K562 (cell line): ENCODE results near the gene BTBD17. TPM values are rescaled to one million over a fixed set of nuclear protein-coding genes. Genes with fewer than 3 reads are reported as not detected.
A peak's percentile ranks its signal among the peaks of the same experiment; 100 is the strongest.

ENCODE experiments used
- ATAC-seq: fragments of 200-7000 bp; cut with Tn5 transposase; 3 replicates; pipeline ENCODE4 v1.9.1; 2020; ENCODE audit warnings: moderate library complexity
- Bru-seq: library from RNA; stranded (reverse); fragments of 400-500 nt; gene quantifications from one replicate; lab custom pipeline; 2021; lab: Mats Ljungman, UMichigan
- BruChase-seq, 2 experiments: library from RNA; stranded (reverse); fragments of 400-500 nt; gene quantifications; one replicate each; lab custom pipeline; 2021; lab: Mats Ljungman, UMichigan
- BruUV-seq: library from RNA; stranded (reverse); fragments of 400-500 nt; replicated peaks from 2 replicates; lab custom pipeline; 2021; lab: Mats Ljungman, UMichigan
- CTCF ChIA-PET: fragments of 300-600 bp; formaldehyde crosslinking; extraction: SDS; loops from one replicate; lab custom pipeline; 2021; ENCODE audit warnings: low intra/inter-chr PET ratio; lab: Yijun Ruan, JAX
- POLR2A ChIA-PET: fragments of 300-600, 350-650 bp; sonication (Branson Sonifier 250); formaldehyde crosslinking; extraction: SDS; loops from one replicate; lab custom pipeline; 2021; ENCODE audit warnings: antibody characterized with exemption, inconsistent platforms; lab: Yijun Ruan, JAX
- DNase-seq, 4 experiments: peaks; one replicate each; pipeline versions ENCODE4 v3.0.0 to v3.0.0-alpha.2; 2011 to 2018; ENCODE audit warnings: low spot score in 3 of 4, mixed read lengths in 3 of 4; ENCODE audit errors: extremely low read depth in 1 of 4
- FAIRE-seq: peaks from 2 replicates; lab custom pipeline; 2011; peaks lifted over from hg19 to GRCh38; lab: Jason Lieb, UNC
- H2AFZ ChIP-seq: 2 replicates; pipeline ENCODE4 v1.6.0; 2011; ENCODE audit warnings: low read depth, low read length, control low read depth, inconsistent platforms
- H3K27ac ChIP-seq: fragments of 200-600 bp; 3 replicates; pipeline ENCODE4 v1.8.0; 2011; ENCODE audit warnings: low read depth, mild to moderate bottlenecking, control low read depth, inconsistent platforms, low read length, moderate library complexity, mixed read lengths; ENCODE audit errors: extremely low read depth
- H3K27me3 ChIP-seq, 2 experiments: fragments of 300-600 bp in 1 of 2; 2 replicates in 1 of 2; 3 replicates in 1 of 2; pipeline versions ENCODE4 v1.6.0 to v1.8.0; 2011; ENCODE audit warnings: inconsistent platforms in 2 of 2, low read length in 2 of 2, mild to moderate bottlenecking in 1 of 2, mixed read lengths in 1 of 2, moderate library complexity in 1 of 2; ENCODE audit not compliant: control insufficient read depth in 2 of 2, insufficient read depth in 2 of 2
- H3K36me3 ChIP-seq: fragments of 300-600 bp; 3 replicates; pipeline ENCODE4 v1.8.0; 2011; ENCODE audit warnings: mild to moderate bottlenecking, low read length, inconsistent platforms; ENCODE audit not compliant: control insufficient read depth, insufficient read depth
- H3K4me1 ChIP-seq, 2 experiments: fragments of 200-600 bp in 1 of 2; replicated peaks in 1 of 2; 2 replicates in 1 of 2; 3 replicates in 1 of 2; pipeline versions ENCODE4 v1.5.1 to v1.8.0; 2011; ENCODE audit warnings: inconsistent platforms in 2 of 2, low read length in 2 of 2, mild to moderate bottlenecking in 1 of 2, mixed read lengths in 1 of 2, moderate library complexity in 1 of 2; ENCODE audit not compliant: control insufficient read depth in 2 of 2, insufficient read depth in 2 of 2
- H3K4me2 ChIP-seq: 2 replicates; pipeline ENCODE4 v1.6.1; 2011; ENCODE audit warnings: low read length, control low read depth, inconsistent platforms, mixed read lengths; ENCODE audit not compliant: insufficient read depth
- H3K4me3 ChIP-seq: fragments of 200-600 bp; sonication (generic), shearing (Covaris generic); 2 replicates; pipeline ENCODE4 v1.5.1; 2016; ENCODE audit warnings: control low read depth, inconsistent platforms
- H3K79me2 ChIP-seq: fragments of 200-600 bp; 3 replicates; pipeline ENCODE4 v1.8.0; 2011; ENCODE audit warnings: low read length, inconsistent platforms; ENCODE audit not compliant: control insufficient read depth, insufficient read depth
- H3K9ac ChIP-seq, 2 experiments: 2 replicates each; pipeline versions ENCODE4 v1.6.0 to v1.6.1; 2011; ENCODE audit warnings: low read depth in 2 of 2, low read length in 2 of 2, control low read depth in 1 of 2, inconsistent platforms in 1 of 2, mild to moderate bottlenecking in 1 of 2, mixed read lengths in 1 of 2; ENCODE audit not compliant: insufficient read depth in 1 of 2
- H3K9me1 ChIP-seq: one replicate; pipeline ENCODE4 v1.6.0; 2011; ENCODE audit warnings: inconsistent platforms, mild to moderate bottlenecking, low read length, moderate library complexity; ENCODE audit not compliant: control insufficient read depth, insufficient read depth
- H3K9me3 ChIP-seq: replicated peaks from 2 replicates; pipeline ENCODE4 v1.5.1; 2011; ENCODE audit warnings: low read depth, low read length, inconsistent platforms; ENCODE audit not compliant: control insufficient read depth, insufficient read depth
- H4K20me1 ChIP-seq: replicated peaks from 2 replicates; pipeline ENCODE4 v1.6.1; 2011; ENCODE audit warnings: low read length, inconsistent platforms, mixed read lengths; ENCODE audit not compliant: control insufficient read depth, insufficient read depth
- CHCHD3 ChIP-seq: fragments of 250-450 bp; sonication (Bioruptor Pico); IDR thresholded peaks from 2 replicates; pipeline ENCODE4 v2.1.2; 2022; ENCODE audit warnings: mild to moderate bottlenecking
- GABPB1 ChIP-seq: sonication (generic); formaldehyde crosslinking; IDR thresholded peaks from 2 replicates; pipeline ENCODE4 v1.8.0; 2022; ENCODE audit warnings: mild to moderate bottlenecking, missing genetic modification reagents
- GTF2B ChIP-seq: IDR thresholded peaks from 2 replicates; pipeline ENCODE4 v1.6.1; 2011; ENCODE audit not compliant: insufficient read length; ENCODE audit errors: extremely low read depth
- HNRNPL ChIP-seq: fragments of 200-400 bp; formaldehyde crosslinking; IDR thresholded peaks from 2 replicates; pipeline ENCODE4 v1.6.1; 2017; ENCODE audit warnings: low read depth, mild to moderate bottlenecking, low read length
- PHB2 ChIP-seq: fragments of 450-650 bp; IDR thresholded peaks from 2 replicates; pipeline ENCODE4 v1.6.1; 2017; ENCODE audit warnings: low read depth
- PRDM10 ChIP-seq: fragments of 450-650 bp; IDR thresholded peaks from 2 replicates; pipeline ENCODE4 v1.6.1; 2018; ENCODE audit not compliant: partially characterized antibody
- RAD21 ChIP-seq, 2 experiments: fragments of 250-450 bp in 1 of 2; fragments of 450-650 bp in 1 of 2; sonication (Bioruptor Pico) in 1 of 2; formaldehyde crosslinking in 1 of 2; IDR thresholded peaks in 1 of 2; conservative IDR thresholded peaks in 1 of 2; 2 replicates each; pipeline versions ENCODE4 v1.4.0 to v1.8.0; 2020 to 2022; ENCODE audit warnings: mild to moderate bottlenecking in 2 of 2, moderate library complexity in 1 of 2
- STAG1 ChIP-seq: sonication (generic); formaldehyde crosslinking; IDR thresholded peaks from 2 replicates; pipeline ENCODE4 v1.5.0; 2020; ENCODE audit warnings: missing genetic modification reagents, borderline replicate concordance
- TAF7 ChIP-seq: fragments of 450-650 bp; IDR thresholded peaks from 2 replicates; pipeline ENCODE4 v1.6.1; 2016; ENCODE audit warnings: missing genetic modification characterization, missing compliant biosample characterization
- WGBS: fragments of 100-300 bp; shearing (Covaris generic); methylation state at CpG from one replicate; pipeline ENCODE4 v1.1.6; 2016; ENCODE audit warnings: low coverage, mixed read lengths; ENCODE audit not compliant: insufficient coverage; ENCODE audit errors: missing lambda C conversion rate; 5-methylcytosine and 5-hydroxymethylcytosine counted together
- in situ Hi-C: fragments of 300-500 bp; cut with MboI; formaldehyde crosslinking; loops from 4 replicates; pipeline ENCODE4 v1.15.0; 2018; ENCODE audit warnings: inconsistent platforms, mixed read lengths
- intact Hi-C: fragments of 100-400 bp; cut with micrococcal nuclease; formaldehyde crosslinking; loops from 2 replicates; pipeline ENCODE4 v1.14.2; 2022
- long read RNA-seq, 3 experiments: library from polyadenylated mRNA in 2 of 3; library from RNA in 1 of 3; unstranded in 2 of 3; stranded (forward) in 1 of 3; transcript quantifications; one replicate each; pipeline ENCODE4 v2.0.0, GENCODE V29; 2019 to 2022
- polyA minus RNA-seq, 3 experiments: library from RNA; depleted of rRNA, polyadenylated mRNA; stranded (reverse); fragments of >200 nt; gene quantifications; 2 replicates each; pipeline ENCODE4 v1.2.3, GENCODE V29; 2011
- polyA plus RNA-seq, 8 experiments: library from polyadenylated mRNA; depleted of rRNA in 4 of 8; stranded (reverse) in 5 of 8; unstranded in 3 of 8; fragments of >200 nt; fragmentation: Nextera tagmentation in 2 of 8; fragmentation: Illumina TruSeq in 1 of 8; extraction: Ambion mirVana in 2 of 8; extraction: Trizol in 1 of 8; gene quantifications; 2 replicates each; pipeline versions ENCODE4 v1.2.1 to v1.2.3, GENCODE V29; 2011 to 2014; ENCODE audit warnings: inconsistent platforms in 1 of 8, missing spikeins in 1 of 8
- total RNA-seq, 7 experiments: library from RNA; depleted of rRNA in 6 of 7; stranded (reverse); fragments of >200 nt in 6 of 7; fragmentation: Illumina TruSeq in 2 of 7; extraction: Trizol in 2 of 7; gene quantifications; 2 replicates each; pipeline versions ENCODE4 v1.2.1 to v1.2.3, GENCODE V29; 2011 to 2021; ENCODE audit warnings: low replicate concordance in 1 of 7

BTBD17 gene
- not detected in 2 replicates for total RNA-seq (2011; cell fraction: chromatin; rRNA removed; ENCODE audit: low replicate concordance)
- total RNA-seq (2011; cell fraction: nucleolus; rRNA removed) = not detected in 2 replicates
- not detected in 2 replicates for total RNA-seq (2011; cell fraction: nucleoplasm; rRNA removed)
- total RNA-seq (2014; rRNA removed) (not detected in 2 replicates), total RNA-seq (2014; rRNA removed; fragmentation: Illumina TruSeq; extraction: Trizol) (not detected in 2 replicates), total RNA-seq (2015; rRNA removed; fragmentation: Illumina TruSeq; extraction: Trizol) (not detected in 2 replicates), total RNA-seq (2021) (not detected in 2 replicates), polyA plus RNA-seq (2011; rRNA removed) (not detected in 2 replicates), polyA plus RNA-seq (2014; fragmentation: Illumina TruSeq; extraction: Trizol) (not detected in 2 replicates), polyA plus RNA-seq (2014; fragmentation: Nextera tagmentation; extraction: Ambion mirVana) (not detected), polyA plus RNA-seq (2014; rRNA removed) (not detected in 2 replicates), polyA minus RNA-seq (2011; rRNA and poly(A)+ RNA removed) (not detected in 2 replicates), Bru-seq, nascent RNA (not detected), BruChase-seq, experiment 1, labeled RNA remaining after a 2-hour chase (not detected), BruChase-seq, experiment 2, labeled RNA remaining after a 6-hour chase (not detected)
- polyA plus RNA-seq (2011; cell fraction: cytosol; rRNA removed) = not detected in 2 replicates
- polyA plus RNA-seq (2011; cell fraction: nucleus; rRNA removed) = not detected in 2 replicates
- not detected in 2 replicates for polyA plus RNA-seq (2012)
- not detected in 2 replicates for polyA minus RNA-seq (2011; cell fraction: cytosol; rRNA and poly(A)+ RNA removed)
- polyA minus RNA-seq (2011; cell fraction: nucleus; rRNA and poly(A)+ RNA removed) = not detected in 2 replicates
- long read RNA-seq, experiment 1 = 0 reads
- long read RNA-seq, experiment 2 = 0 reads
- long read RNA-seq, experiment 3 = 0 reads

GRCh38 chr17:74361230-74362068, at the start of gene BTBD17:
BTBD17 (minus strand) TSS chr17:74361868; CDS start chr17:74361819, 49 bp downstream.
- Histone ChIP-seq H3K4me1 (peaks cover 0 to 31% of the 10 kb centered on the region in 2 experiments; a peak in 2 of 5 replicates), H3K27ac (no peak within 1 kb of the TSS), H3K9ac (no peak within 1 kb of the TSS; a peak in 1 of 4 replicates), H4K20me1 (peaks cover 10% of the 10 kb centered on the region; the same call in 1 of the 2 replicates), H3K9me3 (no peaks in the 10 kb centered on the region), H3K79me2 (no peaks in the 10 kb centered on the region), H3K4me2 (no peak within 1 kb of the TSS), H3K27me3 (peaks cover 14 to 62% of the 10 kb centered on the region in 2 experiments; a peak in 3 of 5 replicates), H2AFZ (no peak within 1 kb of the TSS), H3K4me3 (no peak within 1 kb of the TSS), H3K36me3 (no peaks in the 10 kb centered on the region), H3K9me1 (no peaks in the 10 kb centered on the region)
- 12% methylated on average over 25 of the region's 28 CpGs for WGBS
- DNase-seq (peak; percentile 67 to 83 (median 82)), FAIRE-seq (no peak), ATAC-seq (peak; percentile 99)
- POLR2A ChIA-PET = interaction anchor here (0.5 to 1.5 kb wide), 4 partner anchors 12 to 341 kb away, joined by 3 read pairs; no protein-coding TSS in a partner anchor
- BruUV-seq = no TSS peak
- in situ Hi-C loops = no loop called here
- CTCF ChIA-PET = interaction anchor here (0.8 to 1.6 kb wide), 6 partner anchors 56 to 152 kb away, joined by 3 to 12 read pairs (median 6); no protein-coding TSS in a partner anchor
- intact Hi-C loops = loop anchor here (1.0 to 5.0 kb wide), 2 partner anchors 60 to 149 kb away; partner anchors contain the start of gene TTYH2
- TF ChIP-seq PHB2 = no peak
- peak; percentile 14 for TF ChIP-seq PRDM10
- TF ChIP-seq GABPB1 = peak; percentile 37; the same call in 1 of the 2 replicates
- TF ChIP-seq TAF7 (tag) = no peak
- no peak for TF ChIP-seq HNRNPL
- no peak for TF ChIP-seq CHCHD3
- TF ChIP-seq STAG1 (CRISPR knock-in tag) = peak; percentile 89
- TF ChIP-seq RAD21 (CRISPR knock-in tag; conservative IDR thresholded peaks at IDR 0.05 in 1 of 2, IDR thresholded peaks at IDR 0.05 in 1 of 2) = peak; percentile 85 to 91
- no peak for TF ChIP-seq GTF2B
